ENCODE results near the gene C11orf86. TPM values are rescaled to one million over a fixed set of nuclear protein-coding genes. Genes with fewer than 3 reads are reported as not detected.

C11orf86 gene
- total and polyA plus RNA-seq, 10 of the 15 experiments (the other 5 are each of a cell fraction or from before 2014, with no cell fraction given) = not detected

DNA sequence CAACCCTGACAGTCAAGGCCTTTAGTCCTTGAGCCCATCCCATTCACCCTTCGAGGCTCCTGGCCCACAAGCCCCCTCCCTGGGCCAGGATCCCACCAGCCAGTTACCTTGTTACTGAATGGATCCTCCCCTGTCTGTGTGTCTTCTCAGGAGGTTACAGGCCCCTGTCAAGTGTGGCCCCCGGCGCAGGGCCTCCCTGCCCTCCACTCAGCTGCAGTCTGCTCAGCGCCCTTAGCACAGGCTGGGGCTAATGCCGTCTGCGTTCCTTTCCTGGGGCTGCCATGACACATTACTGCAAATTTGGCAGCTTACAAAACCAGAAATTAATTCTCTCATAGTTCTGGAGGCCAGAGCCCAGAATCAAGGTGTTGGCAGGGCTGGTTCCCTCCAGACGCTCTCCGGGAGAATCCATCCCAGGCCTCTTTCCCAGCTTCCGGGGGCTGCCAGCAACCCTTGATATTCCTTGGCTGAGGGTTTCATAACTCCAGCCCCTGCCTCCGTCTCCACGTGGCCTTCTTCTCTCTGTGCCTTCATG is 38.5 kb downstream of the C11orf86 start:
- ChIA-PET SMC1A (ENCODE audit: uncharacterized antibody, unreplicated experiment) (no interaction called here), CTCF (no interaction called here), POLR2A (no interaction called here), RAD21 (ENCODE audit: unreplicated experiment) (no interaction called here)
- Histone ChIP-seq H3K36me3 (ENCODE audit: control insufficient read depth in 2 of 2, insufficient read depth in 2 of 2, low read length in 1 of 2) (no peaks in the 10 kb centered on the region), H4K20me1 (ENCODE audit: control insufficient read depth, insufficient read depth) (no peaks in the 10 kb centered on the region), H3K4me1 (ENCODE audit: control insufficient read depth, insufficient read depth, low read length) (no peaks in the 10 kb centered on the region), H3K27ac (ENCODE audit: control insufficient read depth, insufficient read depth) (no peak overlapping the region), H3K79me2 (ENCODE audit: control insufficient read depth, insufficient read depth, low read length) (no peaks in the 10 kb centered on the region), H3K27me3 (replicated peaks in 1 of 2; ENCODE audit: control insufficient read depth in 2 of 2, insufficient read depth in 2 of 2, low read length in 1 of 2) (peaks cover 0 to 2% of the 10 kb centered on the region in 2 experiments; a peak in 2 of 4 replicates), H3K4me3 (no peak overlapping the region), H2AFZ (ENCODE audit: control insufficient read depth, low read depth, low read length) (no peak overlapping the region), H3K9me3 (replicated peaks; ENCODE audit: control insufficient read depth, insufficient read depth, low read length) (no peaks in the 10 kb centered on the region), H3K9ac (ENCODE audit: control insufficient read depth, insufficient read depth, low read length) (no peak overlapping the region), H3K4me2 (ENCODE audit: control insufficient read depth, insufficient read depth) (no peak overlapping the region)
- no peak for ATAC-seq
- DNase-seq (ENCODE audit: low read depth, low spot score) = no peak
- TF ChIP-seq, protein P1, sequence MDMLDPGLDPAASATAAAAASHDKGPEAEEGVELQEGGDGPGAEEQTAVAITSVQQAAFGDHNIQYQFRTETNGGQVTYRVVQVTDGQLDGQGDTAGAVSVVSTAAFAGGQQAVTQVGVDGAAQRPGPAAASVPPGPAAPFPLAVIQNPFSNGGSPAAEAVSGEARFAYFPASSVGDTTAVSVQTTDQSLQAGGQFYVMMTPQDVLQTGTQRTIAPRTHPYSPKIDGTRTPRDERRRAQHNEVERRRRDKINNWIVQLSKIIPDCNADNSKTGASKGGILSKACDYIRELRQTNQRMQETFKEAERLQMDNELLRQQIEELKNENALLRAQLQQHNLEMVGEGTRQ (IDR thresholded peaks at IDR 0.05; ENCODE audit: borderline replicate concordance, low read depth, low read length) = no peak
- TF ChIP-seq MEF2B (IDR thresholded peaks at IDR 0.05; ENCODE audit: partially characterized antibody, poor library complexity, severe bottlenecking) (no peak), YBX1 (IDR thresholded peaks at IDR 0.05) (no peak), WRNIP1 (IDR thresholded peaks at IDR 0.05; ENCODE audit: borderline replicate concordance, low read depth, low read length) (no peak), SIX5 (IDR thresholded peaks at IDR 0.05; ENCODE audit: low read depth, low read length, severe bottlenecking) (no peak)
- TF ChIP-seq, protein P2, sequence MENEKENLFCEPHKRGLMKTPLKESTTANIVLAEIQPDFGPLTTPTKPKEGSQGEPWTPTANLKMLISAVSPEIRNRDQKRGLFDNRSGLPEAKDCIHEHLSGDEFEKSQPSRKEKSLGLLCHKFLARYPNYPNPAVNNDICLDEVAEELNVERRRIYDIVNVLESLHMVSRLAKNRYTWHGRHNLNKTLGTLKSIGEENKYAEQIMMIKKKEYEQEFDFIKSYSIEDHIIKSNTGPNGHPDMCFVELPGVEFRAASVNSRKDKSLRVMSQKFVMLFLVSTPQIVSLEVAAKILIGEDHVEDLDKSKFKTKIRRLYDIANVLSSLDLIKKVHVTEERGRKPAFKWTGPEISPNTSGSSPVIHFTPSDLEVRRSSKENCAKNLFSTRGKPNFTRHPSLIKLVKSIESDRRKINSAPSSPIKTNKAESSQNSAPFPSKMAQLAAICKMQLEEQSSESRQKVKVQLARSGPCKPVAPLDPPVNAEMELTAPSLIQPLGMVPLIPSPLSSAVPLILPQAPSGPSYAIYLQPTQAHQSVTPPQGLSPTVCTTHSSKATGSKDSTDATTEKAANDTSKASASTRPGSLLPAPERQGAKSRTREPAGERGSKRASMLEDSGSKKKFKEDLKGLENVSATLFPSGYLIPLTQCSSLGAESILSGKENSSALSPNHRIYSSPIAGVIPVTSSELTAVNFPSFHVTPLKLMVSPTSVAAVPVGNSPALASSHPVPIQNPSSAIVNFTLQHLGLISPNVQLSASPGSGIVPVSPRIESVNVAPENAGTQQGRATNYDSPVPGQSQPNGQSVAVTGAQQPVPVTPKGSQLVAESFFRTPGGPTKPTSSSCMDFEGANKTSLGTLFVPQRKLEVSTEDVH (IDR thresholded peaks at IDR 0.05; ENCODE audit: low read depth, partially characterized antibody) = no peak
- TF ChIP-seq, protein P3, sequence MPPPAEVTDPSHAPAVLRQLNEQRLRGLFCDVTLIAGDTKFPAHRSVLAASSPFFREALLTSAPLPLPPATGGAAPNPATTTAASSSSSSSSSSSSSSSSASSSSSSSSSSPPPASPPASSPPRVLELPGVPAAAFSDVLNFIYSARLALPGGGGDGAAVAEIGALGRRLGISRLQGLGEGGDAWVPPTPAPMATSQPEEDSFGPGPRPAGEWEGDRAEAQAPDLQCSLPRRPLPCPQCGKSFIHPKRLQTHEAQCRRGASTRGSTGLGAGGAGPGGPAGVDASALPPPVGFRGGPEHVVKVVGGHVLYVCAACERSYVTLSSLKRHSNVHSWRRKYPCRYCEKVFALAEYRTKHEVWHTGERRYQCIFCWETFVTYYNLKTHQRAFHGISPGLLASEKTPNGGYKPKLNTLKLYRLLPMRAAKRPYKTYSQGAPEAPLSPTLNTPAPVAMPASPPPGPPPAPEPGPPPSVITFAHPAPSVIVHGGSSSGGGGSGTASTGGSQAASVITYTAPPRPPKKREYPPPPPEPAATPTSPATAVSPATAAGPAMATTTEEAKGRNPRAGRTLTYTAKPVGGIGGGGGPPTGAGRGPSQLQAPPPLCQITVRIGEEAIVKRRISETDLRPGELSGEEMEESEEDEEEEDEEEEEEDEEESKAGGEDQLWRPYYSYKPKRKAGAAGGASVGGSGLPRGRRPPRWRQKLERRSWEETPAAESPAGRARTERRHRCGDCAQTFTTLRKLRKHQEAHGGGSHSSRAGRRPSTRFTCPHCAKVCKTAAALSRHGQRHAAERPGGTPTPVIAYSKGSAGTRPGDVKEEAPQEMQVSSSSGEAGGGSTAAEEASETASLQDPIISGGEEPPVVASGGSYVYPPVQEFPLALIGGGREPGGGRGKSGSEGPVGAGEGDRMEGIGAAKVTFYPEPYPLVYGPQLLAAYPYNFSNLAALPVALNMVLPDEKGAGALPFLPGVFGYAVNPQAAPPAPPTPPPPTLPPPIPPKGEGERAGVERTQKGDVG (CRISPR knock-in tag; IDR thresholded peaks at IDR 0.05) = no peak
- no peak for FAIRE-seq
- in situ Hi-C loops (cut with MboI) (no loop called here), intact Hi-C loops (cut with micrococcal nuclease; ENCODE audit: unreplicated experiment) (no loop called here)
- no TSS peak for BruUV-seq (replicated peaks)
- 64% methylated on average over 11 of the region's 11 CpGs for WGBS (ENCODE audit: insufficient coverage, insufficient replicate concordance, low lambda C conversion rate, missing lambda C conversion rate)
